Tibial nerve (tissue), 4 donors: ENCODE results near the gene PGPEP1. TPM values are rescaled to one million over a fixed set of nuclear protein-coding genes. Genes with fewer than 3 reads are reported as not detected.

ENCODE experiments used
- DNase-seq, 2 donors: peaks; one replicate each; pipeline ENCODE4 v3.0.0-alpha.2; 2019; ENCODE audit warnings: low spot score in 2 of 2
- H3K27ac ChIP-seq, 4 donors: fragments of 200-600 bp; sonication (generic) in 3 of 4; one replicate each; pipeline ENCODE4 v1.5.1; 2017 to 2019; ENCODE audit warnings: mild to moderate bottlenecking in 1 of 4
- H3K27me3 ChIP-seq, 2 donors: fragments of 200-600 bp; sonication (generic) in 1 of 2; one replicate each; pipeline versions ENCODE4 v1.5.1 to v1.6.0; 2017 to 2019
- H3K36me3 ChIP-seq, 3 donors: fragments of 200-600 bp; sonication (generic); one replicate each; pipeline ENCODE4 v1.5.1; 2018 to 2019
- H3K4me1 ChIP-seq, 4 donors: fragments of 200-600 bp; sonication (generic) in 3 of 4; one replicate each; pipeline ENCODE4 v1.5.1; 2017 to 2019
- H3K4me3 ChIP-seq, 4 donors: fragments of 200-600 bp; sonication (generic) in 3 of 4; one replicate each; pipeline ENCODE4 v1.5.1; 2017 to 2019; ENCODE audit warnings: mild to moderate bottlenecking in 1 of 4, moderate library complexity in 1 of 4
- H3K9me3 ChIP-seq, 4 donors: fragments of 200-600 bp; sonication (generic) in 3 of 4; one replicate each; pipeline ENCODE4 v1.5.1; 2017 to 2019
- CTCF ChIP-seq, 5 experiments: fragments of 200-600 bp in 3 of 5; fragments of 450-650 bp in 2 of 5; sonication (generic) in 3 of 5; IDR thresholded peaks; one replicate each; pipeline ENCODE4 v1.5.1; 2016 to 2019; ENCODE audit warnings: antibody characterized with exemption in 5 of 5, mild to moderate bottlenecking in 3 of 5, moderate library complexity in 2 of 5
- EP300 ChIP-seq, 2 donors: sonication (generic); formaldehyde crosslinking; IDR thresholded peaks; one replicate each; pipeline ENCODE4 v1.6.1; 2017; ENCODE audit warnings: antibody characterized with exemption in 2 of 2, mild to moderate bottlenecking in 1 of 2
- POLR2A ChIP-seq, 2 donors: fragments of 450-650 bp; IDR thresholded peaks; one replicate each; pipeline ENCODE4 v1.6.1; 2017; ENCODE audit warnings: antibody characterized with exemption in 2 of 2, mild to moderate bottlenecking in 2 of 2, moderate library complexity in 2 of 2
- WGBS, 2 donors: methylation state at CpG; one replicate each; pipeline ENCODE4 v1.1.5; 2018; 5-methylcytosine and 5-hydroxymethylcytosine counted together
- total RNA-seq, 4 donors: library from RNA; depleted of rRNA; stranded (reverse); fragments of >200 nt; gene quantifications; one replicate each; pipeline ENCODE4 v1.1.0, GENCODE V29; 2016

The PGPEP1 gene
- total RNA-seq, 4 donors from 2014 or later, result 15.9 to 27.9 (median 20.1) TPM

- Histone ChIP-seq H3K36me3 (no peaks in the 10 kb centered on the region), H3K9me3 (no peaks in the 10 kb centered on the region), H3K4me3 (no peak overlapping the region), H3K27me3 (no peaks in the 10 kb centered on the region), H3K4me1 (peaks cover 0 to 16% (median 9%) of the 10 kb centered on the region in 4 donors), H3K27ac (no peak overlapping the region)
- 79 to 86% methylated on average over 9 of the region's 9 CpGs for WGBS, 2 donors
- DNase-seq, result no peak
- TF ChIP-seq POLR2A (IDR thresholded peaks at IDR 0.05), result no peak
- TF ChIP-seq CTCF (IDR thresholded peaks at IDR 0.05), result no peak
- TF ChIP-seq EP300 (IDR thresholded peaks at IDR 0.05), result no peak
Observed at GRCh38 chr19:18330868-18331267, 9.5 kb upstream of the PGPEP1 start.

GRCh38 chr19:18332917-18333530 lies 7.4 kb upstream of the PGPEP1 start:
- Histone ChIP-seq H3K4me1 (peaks cover 0 to 14% (median 9%) of the 10 kb centered on the region in 4 donors), H3K4me3 (no peak overlapping the region), H3K27ac (no peak overlapping the region), H3K27me3 (no peaks in the 10 kb centered on the region), H3K36me3 (no peaks in the 10 kb centered on the region), H3K9me3 (no peaks in the 10 kb centered on the region)
- WGBS, 2 donors, result 69 to 84% methylated on average over 15 of the region's 15 CpGs
- no peak for TF ChIP-seq EP300 (IDR thresholded peaks at IDR 0.05)
- TF ChIP-seq POLR2A (IDR thresholded peaks at IDR 0.05), result no peak
- no peak for TF ChIP-seq CTCF (IDR thresholded peaks at IDR 0.05)
- DNase-seq, result no peak

- 79 to 89% methylated on average over 6 of the region's 6 CpGs for WGBS, 2 donors
- Histone ChIP-seq H3K4me1 (peaks cover 0 to 10% (median 7%) of the 10 kb centered on the region in 4 donors), H3K4me3 (no peak overlapping the region), H3K9me3 (no peaks in the 10 kb centered on the region), H3K36me3 (no peaks in the 10 kb centered on the region), H3K27me3 (no peaks in the 10 kb centered on the region), H3K27ac (no peak overlapping the region)
- no peak for TF ChIP-seq EP300 (IDR thresholded peaks at IDR 0.05)
- TF ChIP-seq POLR2A (IDR thresholded peaks at IDR 0.05), result no peak
- TF ChIP-seq CTCF (IDR thresholded peaks at IDR 0.05), result no peak
- no peak for DNase-seq
Observed at GRCh38 chr19:18333680-18334079, 6.7 kb upstream of the PGPEP1 start.

- no peak for DNase-seq
- no peak overlapping the region for H3K4me3 ChIP-seq
- H3K36me3 ChIP-seq, result no peaks in the 10 kb centered on the region
- no peaks in the 10 kb centered on the region for H3K9me3 ChIP-seq
- 45 to 60% methylated on average over 7 of the region's 7 CpGs for WGBS, 2 donors
- H3K27ac ChIP-seq, result no peak overlapping the region
- no peaks in the 10 kb centered on the region for H3K27me3 ChIP-seq
- H3K4me1 ChIP-seq, result peaks cover 0 to 11% (median 5%) of the 10 kb centered on the region in 4 donors
- TF ChIP-seq CTCF (IDR thresholded peaks at IDR 0.05) (no peak), POLR2A (IDR thresholded peaks at IDR 0.05) (no peak), EP300 (IDR thresholded peaks at IDR 0.05) (no peak)
Observed at GRCh38 chr19:18336121-18336520, 4.3 kb upstream of the PGPEP1 start.

- Histone ChIP-seq H3K9me3 (no peaks in the 10 kb centered on the region), H3K27me3 (no peaks in the 10 kb centered on the region), H3K36me3 (peaks cover 0 to 9% (median 0%) of the 10 kb centered on the region in 3 donors), H3K4me3 (no peak overlapping the region), H3K27ac (no peak overlapping the region), H3K4me1 (peaks cover 0 to 23% (median 12%) of the 10 kb centered on the region in 4 donors)
- 68 to 76% methylated on average over 9 of the region's 9 CpGs for WGBS, 2 donors
- no peak for TF ChIP-seq CTCF (IDR thresholded peaks at IDR 0.05)
- TF ChIP-seq EP300 (IDR thresholded peaks at IDR 0.05), result no peak
- TF ChIP-seq POLR2A (IDR thresholded peaks at IDR 0.05), result no peak
- no peak for DNase-seq
Observed at GRCh38 chr19:18338541-18338940, 1.9 kb upstream of the PGPEP1 start.
